Germinal center (tissue), 1 donor: Measurements from ENCODE around the gene AIPL1.
A peak's percentile ranks its signal among the peaks of the same experiment; 100 is the strongest.

Experiments
- DNase-seq: peaks from one replicate; pipeline ENCODE4 v3.0.0; 2012; ENCODE audit warnings: mixed read lengths, low spot score

The AIPL1 gene

GRCh38 chr17:6413065-6413464 is 21.9 kb downstream of the AIPL1 start:
- DNase-seq, result peak; percentile 42

- no peak for DNase-seq
These were observed 26.2 kb downstream of the AIPL1 start for GRCh38 chr17:6408735-6409134.

- no peak for DNase-seq
These were observed 26.6 kb downstream of the AIPL1 start for GRCh38 chr17:6408276-6408675.

GRCh38 chr17:6402258-6402657 is 32.7 kb downstream of the AIPL1 start:
- DNase-seq, result no peak

GRCh38 chr17:6398955-6399354 is 36.0 kb downstream of the AIPL1 start:
- no peak for DNase-seq

GRCh38 chr17:6394055-6394606 is 40.8 kb downstream of the AIPL1 start:
- DNase-seq, result no peak

GRCh38 chr17:6393351-6393952 is 41.5 kb downstream of the AIPL1 start:
- DNase-seq, result no peak

GRCh38 chr17:6392609-6393350 is 42.1 kb downstream of the AIPL1 start:
- DNase-seq, result no peak

GRCh38 chr17:6388416-6388815 is 46.5 kb downstream of the AIPL1 start:
- no peak for DNase-seq

- no peak for DNase-seq
These were observed 47.1 kb downstream of the AIPL1 start for GRCh38 chr17:6387858-6388257.

GRCh38 chr17:6387442-6387841 is 47.5 kb downstream of the AIPL1 start:
- no peak for DNase-seq

- no peak for DNase-seq
These were observed 48.8 kb downstream of the AIPL1 start for GRCh38 chr17:6386041-6386630.

- no peak for DNase-seq
These were observed 50.4 kb downstream of the AIPL1 start for GRCh38 chr17:6384481-6384880.

- DNase-seq, result no peak
These were observed 53.1 kb downstream of the AIPL1 start for GRCh38 chr17:6381526-6382465.

GRCh38 chr17:6380915-6381438 is 53.9 kb downstream of the AIPL1 start:
- DNase-seq, result no peak

- DNase-seq, result no peak
These were observed 57.0 kb downstream of the AIPL1 start for GRCh38 chr17:6377906-6378305.

GRCh38 chr17:6376931-6377361 is 58.0 kb downstream of the AIPL1 start:
- DNase-seq, result no peak

- DNase-seq, result no peak
These were observed 60.1 kb downstream of the AIPL1 start for GRCh38 chr17:6374761-6375312.

- no peak for DNase-seq
These were observed 60.6 kb downstream of the AIPL1 start for GRCh38 chr17:6374271-6374691.
